Cardiac muscle cell (in vitro differentiated cells and primary cell): ENCODE data around the gene TRAF3IP1. TPM values are rescaled to one million over a fixed set of nuclear protein-coding genes. Genes with fewer than 3 reads are reported as not detected.

Experiments used
- DNase-seq, 2 donors: peaks; one replicate each; pipeline versions ENCODE4 v3.0.0 to v3.0.0-alpha.2; 2010 to 2017; ENCODE audit warnings: low read depth in 1 of 2, low spot score in 1 of 2
- H3K27ac ChIP-seq: fragments of 200-600 bp; sonication (generic); 2 replicates; pipeline ENCODE4 v1.5.1; 2016
- H3K27me3 ChIP-seq: fragments of 200-600 bp; sonication (generic); 2 replicates; pipeline ENCODE4 v1.6.0; 2016; ENCODE audit warnings: control low read depth
- H3K36me3 ChIP-seq: fragments of 200-600 bp; sonication (generic); 2 replicates; pipeline ENCODE4 v1.5.1; 2016; ENCODE audit warnings: control low read depth
- H3K4me1 ChIP-seq: fragments of 200-600 bp; sonication (generic); 2 replicates; pipeline ENCODE4 v1.8.1; 2017; ENCODE audit warnings: low read depth, mild to moderate bottlenecking, mixed run types
- H3K4me3 ChIP-seq: fragments of 200-600 bp; sonication (generic); 2 replicates; pipeline ENCODE4 v1.5.1; 2016; ENCODE audit warnings: mild to moderate bottlenecking
- H3K9me3 ChIP-seq: fragments of 200-600 bp; sonication (generic); 2 replicates; pipeline ENCODE4 v1.5.1; 2017; ENCODE audit warnings: low read depth, mild to moderate bottlenecking, control low read depth
- polyA plus RNA-seq: library from polyadenylated mRNA; unstranded; fragments of >200 nt; fragmentation: Nextera tagmentation; extraction: Ambion mirVana; gene quantifications from 2 replicates; pipeline ENCODE4 v1.2.1, GENCODE V29; 2016
- total RNA-seq: library from RNA; depleted of rRNA; stranded (reverse); fragments of >200 nt; gene quantifications from 2 replicates; pipeline ENCODE4 v1.2.3, GENCODE V29; 2016
- TF ChIP-seq, protein P1 (sequence below): IDR thresholded peaks from 2 replicates; pipeline ENCODE4 v1.5.1; 2012; ENCODE audit warnings: low read depth, mild to moderate bottlenecking, low read length

TRAF3IP1 gene
- total and polyA plus RNA-seq, 2 experiments from 2014 or later: 8.3 to 12.1 TPM

- DNase-seq: peak in 1 of 2 donors; percentile 80
- Histone ChIP-seq H3K4me3 (no peak overlapping the region), H3K27me3 (no peaks in the 10 kb centered on the region), H3K36me3 (no peaks in the 10 kb centered on the region), H3K4me1 (peaks cover 11% of the 10 kb centered on the region), H3K9me3 (no peaks in the 10 kb centered on the region), H3K27ac (no peak overlapping the region)
- TF ChIP-seq, protein P1, sequence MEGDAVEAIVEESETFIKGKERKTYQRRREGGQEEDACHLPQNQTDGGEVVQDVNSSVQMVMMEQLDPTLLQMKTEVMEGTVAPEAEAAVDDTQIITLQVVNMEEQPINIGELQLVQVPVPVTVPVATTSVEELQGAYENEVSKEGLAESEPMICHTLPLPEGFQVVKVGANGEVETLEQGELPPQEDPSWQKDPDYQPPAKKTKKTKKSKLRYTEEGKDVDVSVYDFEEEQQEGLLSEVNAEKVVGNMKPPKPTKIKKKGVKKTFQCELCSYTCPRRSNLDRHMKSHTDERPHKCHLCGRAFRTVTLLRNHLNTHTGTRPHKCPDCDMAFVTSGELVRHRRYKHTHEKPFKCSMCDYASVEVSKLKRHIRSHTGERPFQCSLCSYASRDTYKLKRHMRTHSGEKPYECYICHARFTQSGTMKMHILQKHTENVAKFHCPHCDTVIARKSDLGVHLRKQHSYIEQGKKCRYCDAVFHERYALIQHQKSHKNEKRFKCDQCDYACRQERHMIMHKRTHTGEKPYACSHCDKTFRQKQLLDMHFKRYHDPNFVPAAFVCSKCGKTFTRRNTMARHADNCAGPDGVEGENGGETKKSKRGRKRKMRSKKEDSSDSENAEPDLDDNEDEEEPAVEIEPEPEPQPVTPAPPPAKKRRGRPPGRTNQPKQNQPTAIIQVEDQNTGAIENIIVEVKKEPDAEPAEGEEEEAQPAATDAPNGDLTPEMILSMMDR: no peak
These were observed 33.8 kb upstream of the TRAF3IP1 start for GRCh38 chr2:238286551-238286950.

DNA sequence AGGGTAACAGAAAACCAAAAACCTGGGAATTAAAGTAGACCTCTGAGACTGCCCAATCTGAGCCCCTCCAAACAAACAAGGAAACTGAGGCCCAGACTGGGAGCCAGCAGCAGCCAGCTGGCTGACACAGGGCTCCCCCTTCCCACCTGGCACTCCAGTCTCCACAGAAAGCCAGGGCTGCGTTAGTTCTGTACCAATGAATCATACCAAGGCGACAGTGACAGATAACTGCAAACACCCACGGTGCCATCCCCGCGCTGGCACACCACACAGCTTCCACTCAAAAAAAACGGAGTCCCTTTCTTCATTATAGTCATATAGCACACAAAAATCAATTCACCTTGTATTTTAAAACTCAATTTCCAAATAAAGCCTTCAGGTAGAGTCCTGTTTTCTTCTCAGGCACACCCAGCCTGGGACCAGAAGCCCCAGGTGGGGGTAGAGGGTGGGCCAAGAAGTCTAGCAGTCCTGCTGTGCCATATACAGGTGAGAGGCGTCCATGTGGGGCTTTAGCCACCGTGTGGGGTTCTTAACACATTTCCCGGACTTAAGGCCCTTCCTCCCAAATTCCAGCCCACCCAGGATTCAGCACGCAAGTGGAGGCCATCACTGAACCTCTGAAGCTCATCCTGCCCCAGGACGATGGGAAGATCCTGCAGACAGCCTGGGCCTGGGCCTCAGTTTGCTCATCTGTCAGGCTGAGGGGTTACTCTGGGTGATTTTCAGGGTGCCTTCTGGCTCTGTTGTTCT lies 33.2 kb upstream of the TRAF3IP1 start:
- H3K36me3 ChIP-seq: no peaks in the 10 kb centered on the region
- DNase-seq: no peak
- no peaks in the 10 kb centered on the region for H3K27me3 ChIP-seq
- no peaks in the 10 kb centered on the region for H3K9me3 ChIP-seq
- no peak overlapping the region for H3K27ac ChIP-seq
- peaks cover 11% of the 10 kb centered on the region for H3K4me1 ChIP-seq
- no peak overlapping the region for H3K4me3 ChIP-seq
- TF ChIP-seq, protein P1: no peak

DNA sequence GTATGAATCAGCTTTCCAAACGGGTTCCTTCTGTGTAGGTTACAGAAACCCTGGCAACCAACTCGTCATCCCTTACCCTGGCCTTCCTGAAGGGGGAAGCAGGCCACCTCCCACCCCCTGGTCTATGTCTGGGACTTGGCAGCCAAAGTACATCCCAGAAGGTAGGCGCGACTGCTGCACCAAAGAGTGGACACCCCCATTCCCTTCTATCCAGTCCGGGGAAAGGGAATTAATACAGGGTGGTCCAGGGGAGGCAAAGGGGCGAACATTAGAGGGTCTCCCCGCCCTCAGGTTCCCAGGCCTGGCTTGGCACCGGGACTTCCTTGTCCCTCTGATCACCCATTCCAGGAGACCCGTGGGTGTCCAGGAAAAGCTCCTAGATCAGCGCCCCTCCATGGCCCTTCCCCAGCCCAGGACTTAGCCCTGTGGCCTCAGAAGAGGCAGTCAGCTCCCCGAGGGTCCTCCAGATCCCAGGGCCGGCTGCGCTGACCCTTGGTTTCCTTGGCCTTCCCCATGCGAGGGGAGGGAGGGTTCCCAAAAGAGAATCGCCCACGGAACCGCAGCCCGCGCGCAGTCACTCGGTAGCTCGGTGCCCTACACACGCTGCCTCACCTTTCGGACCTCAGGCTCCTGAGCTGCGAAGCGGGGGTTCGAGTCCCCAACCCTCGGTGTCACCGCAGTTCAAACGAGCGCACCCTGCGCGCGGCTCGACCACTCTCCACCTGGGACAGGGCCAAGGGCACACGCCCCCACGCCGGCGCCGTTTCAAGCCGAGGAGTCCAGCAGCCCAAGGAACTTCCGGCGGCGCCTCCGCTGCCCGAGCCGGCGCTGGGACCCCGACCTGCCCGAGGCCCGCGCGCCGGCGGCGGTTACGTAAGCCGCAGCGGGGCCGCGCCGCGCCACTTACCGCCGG lies 32.3 kb upstream of the TRAF3IP1 start, which contains the start of gene PER2:
TSS of gene PER2 (minus strand) at position 874 of the 913 bp plus-strand sequence. CDS start 10,674 bp downstream, outside the sequence.
- Histone ChIP-seq H3K4me1 (peaks cover 11% of the 10 kb centered on the region), H3K9me3 (no peaks in the 10 kb centered on the region), H3K36me3 (no peaks in the 10 kb centered on the region), H3K27me3 (no peaks in the 10 kb centered on the region), H3K4me3 (peak within 1 kb of the TSS; percentile 50), H3K27ac (peak within 1 kb of the TSS; percentile 61)
- DNase-seq: peak; percentile 78 to 81
- TF ChIP-seq, protein P1: peak; percentile 16

DNA sequence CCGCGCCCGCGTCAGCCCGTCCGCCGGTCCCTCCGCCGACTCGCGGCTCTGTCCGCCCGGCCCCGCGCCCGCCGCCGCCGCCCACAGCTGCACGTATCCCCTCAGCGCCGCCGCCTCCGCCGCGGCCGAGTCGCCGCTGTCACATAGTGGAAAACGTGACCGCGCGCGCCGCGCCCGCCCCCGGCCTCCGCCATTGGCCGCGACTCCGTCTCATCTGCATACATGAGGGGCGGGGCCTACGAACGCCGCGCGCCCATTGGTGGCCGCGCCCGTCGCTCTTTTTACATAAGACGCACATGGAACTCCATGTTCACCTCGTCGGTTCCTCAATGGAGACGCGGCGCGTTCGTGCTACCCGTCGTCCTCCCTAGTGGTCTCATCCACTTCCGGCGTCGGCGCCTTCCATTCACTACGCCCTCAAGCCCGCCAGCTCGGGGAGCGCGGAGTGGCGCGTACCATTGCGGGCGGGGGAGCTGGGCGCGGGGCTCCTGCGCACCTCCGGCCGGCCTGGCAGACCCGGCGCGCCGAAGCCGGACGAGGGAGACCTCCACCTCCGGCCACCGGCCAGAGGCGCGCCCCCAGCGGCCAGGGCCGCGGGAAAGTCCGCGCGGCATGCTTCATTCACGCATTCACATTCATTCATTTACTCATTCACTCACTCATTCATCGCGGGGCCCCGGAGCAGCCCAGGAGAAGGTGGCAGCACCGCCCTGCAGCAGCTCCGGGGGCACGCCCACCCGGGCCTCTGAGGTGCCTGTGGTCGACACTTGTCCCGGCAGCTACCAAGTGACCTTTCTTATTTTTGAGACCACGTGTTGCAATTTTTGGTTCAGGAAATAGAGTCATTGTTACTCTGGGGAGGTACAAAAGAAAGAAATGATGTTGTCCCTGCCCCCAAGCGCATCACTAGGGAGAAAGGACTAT lies 31.4 kb upstream of the TRAF3IP1 start:
- no peaks in the 10 kb centered on the region for H3K27me3 ChIP-seq
- no peaks in the 10 kb centered on the region for H3K36me3 ChIP-seq
- no peaks in the 10 kb centered on the region for H3K9me3 ChIP-seq
- peak overlapping the region; percentile 50 for H3K4me3 ChIP-seq
- TF ChIP-seq, protein P1: peak; percentile 34
- H3K4me1 ChIP-seq: peaks cover 11% of the 10 kb centered on the region
- peak; percentile 99 for DNase-seq
- peak overlapping the region; percentile 61 for H3K27ac ChIP-seq

DNA sequence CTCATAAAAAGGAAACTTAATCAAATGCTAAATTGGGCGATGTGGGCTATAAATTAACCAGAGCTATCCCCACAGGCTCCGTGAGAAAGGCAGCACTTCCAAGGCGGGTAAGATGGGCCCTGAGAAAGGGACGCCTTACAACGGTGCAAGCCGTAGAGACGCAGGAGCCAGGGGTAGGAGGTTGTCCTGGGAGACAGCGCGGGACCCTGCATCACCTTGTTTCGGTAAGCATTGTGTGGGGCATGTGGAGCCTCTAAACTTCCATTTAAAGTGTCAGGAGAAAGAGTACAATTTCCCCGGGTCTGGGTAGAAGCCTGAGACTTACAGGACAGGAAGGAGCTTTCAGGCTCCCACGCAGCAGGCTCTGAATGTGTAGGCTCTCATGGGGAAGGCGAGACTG lies 30.7 kb upstream of the TRAF3IP1 start:
- Histone ChIP-seq H3K36me3 (no peaks in the 10 kb centered on the region), H3K4me1 (peaks cover 11% of the 10 kb centered on the region), H3K9me3 (no peaks in the 10 kb centered on the region), H3K4me3 (peak overlapping the region; percentile 50), H3K27ac (peak overlapping the region; percentile 7), H3K27me3 (peaks cover under 1% of the 10 kb centered on the region)
- TF ChIP-seq, protein P1: no peak
- peak in 1 of 2 donors; percentile 8 for DNase-seq
